GM19463 (cell line): Measurements from ENCODE around the gene USP8.
"Not testable (repeated sequence)": the region's sequence is repeated elsewhere in the genome, so short reads cannot be mapped to it uniquely, and the experiment has no call there.

Source experiments
- ATAC-seq: cut with Tn5 transposase; IDR thresholded peaks from one replicate; pipeline ENCODE4 v1.9.1; 2021; ENCODE audit warnings: mild to moderate bottlenecking, moderate library complexity; ENCODE audit not compliant: unreplicated experiment

USP8 gene

DNA sequence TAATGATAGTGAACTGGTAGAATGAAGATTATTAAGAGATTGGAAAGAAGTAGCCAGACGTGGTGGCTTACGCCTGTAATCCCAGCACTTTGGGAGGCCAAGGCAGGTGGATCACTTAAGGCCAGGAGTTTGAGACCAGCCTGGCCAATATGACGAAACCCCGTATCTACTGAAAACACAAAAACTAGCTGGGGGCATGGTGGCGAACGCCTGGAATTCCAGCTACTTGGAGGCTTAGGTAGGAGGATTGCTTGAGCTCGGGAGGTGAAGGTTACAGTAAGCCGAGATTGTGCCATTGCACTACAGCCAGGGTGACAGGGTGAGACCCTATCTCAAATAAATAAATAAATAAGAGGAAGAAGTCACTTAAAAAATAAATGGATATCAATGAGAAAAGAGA is 14.0 kb downstream of the USP8 start:
- no peak for ATAC-seq

- no peak for ATAC-seq
These were observed 16.7 kb downstream of the USP8 start for GRCh38 chr15:50440932-50441331.

DNA sequence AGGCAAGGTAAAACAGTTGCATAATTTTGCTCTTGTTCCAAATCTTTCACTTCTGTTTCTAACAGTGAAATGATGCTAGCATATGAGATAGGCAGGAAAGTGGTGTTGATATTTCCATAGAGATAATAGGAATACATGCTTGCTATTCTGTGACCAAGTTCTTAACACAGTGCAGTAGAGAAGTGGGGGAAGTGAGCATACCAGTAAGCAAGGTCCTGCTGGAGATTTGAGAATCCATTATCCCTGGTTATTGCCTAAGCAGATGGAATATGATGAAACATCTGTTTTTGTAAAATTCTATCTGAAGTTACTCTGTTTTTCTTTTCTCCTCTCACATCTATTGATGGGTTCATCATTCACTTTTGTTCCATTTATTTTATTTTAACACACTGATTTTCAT is 28.7 kb downstream of the USP8 start:
- no peak for ATAC-seq

GRCh38 chr15:50458348-50459112 is 34.3 kb downstream of the USP8 start:
- no peak for ATAC-seq

DNA sequence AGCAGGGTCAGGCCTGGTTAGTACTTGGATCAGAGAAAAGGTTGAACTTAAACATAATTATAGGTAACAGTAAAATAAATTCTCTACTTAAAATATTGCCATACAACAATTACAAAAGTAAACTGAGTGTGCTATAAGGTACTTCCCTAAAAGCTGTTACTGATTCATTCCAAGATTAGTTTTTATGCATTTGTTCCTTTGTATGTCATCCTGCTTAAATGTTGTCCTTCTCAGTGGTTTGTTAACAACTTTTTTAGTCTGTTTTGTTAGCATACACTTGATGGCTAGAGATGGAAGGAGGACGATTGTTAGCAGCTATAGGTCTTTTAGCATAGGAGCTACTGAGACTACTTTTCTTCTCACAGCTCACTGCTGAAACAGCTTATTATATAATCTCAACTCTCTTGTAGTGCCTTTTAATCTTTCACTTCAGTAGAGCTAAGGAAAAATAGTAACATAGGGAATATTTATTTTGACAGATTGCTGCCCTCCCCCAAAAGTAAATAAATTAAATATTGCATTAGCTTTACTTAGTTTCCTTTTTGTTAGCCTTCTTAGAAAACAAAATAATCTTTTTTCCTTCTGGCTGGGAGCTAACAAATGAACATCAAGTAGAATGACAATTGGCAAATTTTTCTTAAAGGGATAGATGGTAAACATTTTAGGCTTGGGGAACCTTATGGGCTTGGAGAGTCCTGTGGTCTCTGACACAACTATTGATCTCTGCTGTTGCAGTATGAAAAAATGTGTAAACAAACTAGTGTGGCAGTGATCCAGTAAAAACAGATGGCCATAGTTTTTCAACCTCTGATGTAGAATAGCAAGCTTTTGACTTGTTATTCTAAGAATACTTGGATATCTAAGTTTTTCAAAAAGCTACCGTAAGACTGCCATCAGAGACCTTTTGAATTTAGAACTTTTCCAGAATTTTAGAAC is 39.5 kb downstream of the USP8 start:
- no peak for ATAC-seq

DNA sequence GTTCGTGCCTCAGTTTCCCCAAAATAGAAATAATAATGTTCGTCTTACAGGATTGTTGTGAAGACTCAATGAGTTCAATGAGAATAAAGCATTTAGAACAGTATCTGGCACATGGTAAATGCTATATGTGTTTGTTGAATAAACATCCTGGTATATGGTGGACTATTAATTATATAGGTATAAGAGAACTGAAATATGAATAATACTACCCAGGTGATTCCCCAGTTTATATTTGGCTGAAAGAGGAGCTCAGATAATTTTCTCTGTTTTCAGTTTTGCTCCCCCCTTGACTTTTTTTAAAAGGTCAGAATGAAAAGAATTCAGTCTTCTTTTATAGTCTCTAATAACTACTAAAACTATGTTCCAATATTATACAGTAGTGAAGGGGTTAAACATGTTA is 46.9 kb downstream of the USP8 start:
- no peak for ATAC-seq

DNA sequence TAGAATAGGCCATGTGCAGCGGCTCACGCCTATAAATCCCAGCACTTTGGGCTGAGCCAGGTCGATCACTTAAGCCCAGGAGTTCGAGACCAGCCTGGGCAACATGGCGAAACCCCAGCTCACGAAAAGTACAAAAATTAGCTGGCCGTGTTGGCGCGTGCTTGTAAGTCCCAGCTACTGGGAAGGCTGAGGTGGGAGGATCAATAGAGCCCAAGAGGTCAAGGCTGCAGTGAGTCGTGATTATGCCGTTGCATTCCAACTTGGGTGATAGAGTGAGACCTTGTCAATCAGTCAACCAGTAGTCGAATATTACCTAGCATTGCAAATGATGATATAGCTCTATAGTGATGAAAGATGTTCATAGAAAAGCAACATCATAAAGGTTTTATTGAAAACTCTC is 51.9 kb downstream of the USP8 start:
- ATAC-seq: no peak

DNA sequence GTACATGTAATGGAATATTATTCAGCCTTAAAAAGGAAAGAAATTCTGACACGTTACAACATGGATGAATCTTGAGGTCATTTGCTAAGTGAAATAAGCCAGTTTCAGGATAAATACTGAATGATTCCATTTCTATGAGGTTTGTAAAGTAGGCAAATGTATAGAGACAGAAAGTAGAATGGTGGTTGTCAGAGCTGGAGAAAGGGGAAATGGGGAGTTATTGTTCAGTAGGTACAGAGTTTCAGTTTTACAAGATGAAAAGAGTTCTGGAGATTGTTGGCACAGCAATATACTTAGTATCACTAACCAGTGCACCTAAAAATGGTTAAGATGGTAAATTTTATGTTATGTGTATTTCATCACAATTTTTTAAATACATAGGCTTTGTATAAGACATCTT is 60.6 kb downstream of the USP8 start:
- peak; percentile 61 for ATAC-seq

DNA sequence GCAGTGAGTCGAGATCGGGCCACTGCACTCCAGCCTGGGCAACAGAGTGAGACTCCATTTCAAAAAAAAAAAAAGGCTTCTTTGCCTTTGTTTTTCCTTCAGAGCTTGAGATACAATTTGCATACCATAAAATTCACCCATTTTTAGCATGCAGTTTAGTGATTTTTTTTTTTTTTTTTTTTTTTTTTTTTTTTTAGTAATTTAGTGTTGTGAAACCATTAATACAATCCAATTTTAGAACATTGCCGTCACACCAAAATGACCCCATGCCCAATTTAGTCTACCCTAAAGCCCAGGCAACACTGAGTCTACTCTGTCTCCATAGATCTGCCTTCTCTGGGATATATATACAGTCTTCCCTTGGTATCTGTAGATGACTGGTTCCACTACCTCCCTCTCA is 61.2 kb downstream of the USP8 start:
- ATAC-seq: no peak

DNA sequence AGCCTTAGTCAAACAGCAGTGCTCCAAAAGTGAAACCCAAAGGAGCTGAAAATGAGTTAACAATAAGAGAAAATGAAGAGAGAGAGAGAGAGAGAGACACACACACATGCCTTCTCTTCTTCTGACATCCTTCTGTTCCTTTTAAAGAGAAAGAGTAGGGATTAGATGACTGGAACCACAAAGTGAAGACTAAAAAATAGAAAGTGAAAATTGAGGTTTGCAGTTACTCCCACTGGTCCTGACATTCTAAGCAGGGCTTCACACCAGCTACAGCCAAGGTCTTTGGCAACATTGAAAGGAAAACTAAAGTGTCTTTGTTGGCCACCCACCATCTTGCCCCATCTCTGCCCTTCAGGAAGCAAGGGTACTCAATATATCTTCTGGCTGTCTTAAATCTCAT is 63.1 kb downstream of the USP8 start:
- no peak for ATAC-seq

DNA sequence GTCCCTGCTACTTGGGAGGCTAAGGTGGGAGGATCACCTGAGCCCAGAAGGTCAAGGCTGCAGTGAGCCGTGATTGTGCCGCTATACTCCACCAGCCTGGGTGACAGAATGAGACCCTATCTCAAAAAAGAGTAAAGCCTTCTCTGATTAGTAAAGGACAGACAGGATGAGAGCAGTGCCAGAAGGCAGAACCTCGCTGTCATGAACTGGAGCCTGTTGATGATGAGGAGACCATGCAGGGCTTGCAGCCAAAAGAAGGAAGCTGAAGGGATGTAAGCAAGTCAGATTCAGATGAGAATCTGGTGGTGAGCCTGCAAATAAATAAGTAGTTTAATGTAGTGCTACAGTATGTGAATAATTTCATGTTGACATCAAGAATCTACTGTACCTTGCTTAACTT is 69.4 kb downstream of the USP8 start:
- ATAC-seq: no peak

- ATAC-seq: not testable (repeated sequence)
These were observed 70.3 kb downstream of the USP8 start for GRCh38 chr15:50494547-50494946.

GRCh38 chr15:50496692-50497091 is 72.5 kb downstream of the USP8 start:
- ATAC-seq: no peak

GRCh38 chr15:50500352-50500751 is 76.1 kb downstream of the USP8 start:
- ATAC-seq: no peak

DNA sequence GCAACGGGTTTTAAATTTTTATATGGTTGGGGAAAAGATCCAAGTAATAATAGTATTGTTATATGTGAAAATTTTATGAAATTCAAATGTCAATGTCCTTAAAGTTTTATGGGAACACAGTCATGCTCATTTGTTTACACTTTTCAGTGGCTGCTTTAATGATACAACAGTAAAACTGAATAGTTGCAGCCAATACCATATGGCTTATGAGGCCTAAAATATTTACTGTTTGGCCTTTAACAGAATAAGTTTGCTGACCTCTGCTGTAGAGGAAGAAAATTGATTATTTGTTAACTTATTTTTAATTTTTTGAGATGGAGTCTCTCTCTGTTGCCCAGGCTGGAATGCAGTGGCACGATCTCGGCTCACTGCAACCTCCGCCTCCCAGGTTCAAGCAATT is 77.6 kb downstream of the USP8 start:
- ATAC-seq: no peak

GRCh38 chr15:50503144-50503543 is 78.9 kb downstream of the USP8 start:
- ATAC-seq: no peak

DNA sequence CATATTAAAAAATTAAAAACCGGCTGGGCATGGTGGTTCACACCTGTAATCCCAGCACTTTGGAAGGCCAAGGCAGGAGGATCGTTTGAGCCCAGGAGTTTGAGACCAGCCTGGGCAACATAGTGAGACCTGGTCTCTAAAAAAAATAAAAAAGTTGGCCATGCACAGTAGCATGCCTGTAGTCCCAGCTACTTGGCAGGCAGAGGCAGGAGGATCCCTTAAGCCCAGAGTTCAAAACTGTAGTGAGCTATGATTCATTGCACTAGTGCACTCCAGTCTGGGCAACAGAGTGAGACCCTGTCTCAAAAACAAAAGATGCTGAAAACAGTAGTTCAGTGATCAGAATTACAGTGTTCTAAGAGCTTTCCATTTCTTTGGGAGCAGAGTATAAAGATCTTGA is 81.5 kb downstream of the USP8 start:
- not testable (repeated sequence) for ATAC-seq

- no peak for ATAC-seq
These were observed 81.9 kb downstream of the USP8 start for GRCh38 chr15:50506121-50506520.

DNA sequence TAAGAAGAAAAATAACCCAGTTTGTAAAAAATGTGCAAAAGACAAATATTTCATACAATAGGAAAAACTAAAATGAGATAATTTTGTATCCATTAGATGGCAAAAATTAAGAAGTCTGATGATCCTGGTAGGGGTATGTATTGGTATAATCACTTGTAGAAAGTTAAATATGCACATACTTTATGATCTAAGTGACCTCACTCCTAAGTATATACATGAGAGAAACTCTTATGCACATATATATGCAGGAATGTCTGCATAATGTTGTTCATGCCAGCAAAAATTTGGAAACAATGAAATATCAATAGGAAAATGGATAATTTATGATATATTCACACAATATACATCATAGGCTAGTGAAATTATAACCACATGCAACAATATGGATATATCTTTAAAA is 88.8 kb downstream of the USP8 start:
- ATAC-seq: no peak

- ATAC-seq: no peak
These were observed 95.7 kb downstream of the USP8 start for GRCh38 chr15:50519740-50520425.

DNA sequence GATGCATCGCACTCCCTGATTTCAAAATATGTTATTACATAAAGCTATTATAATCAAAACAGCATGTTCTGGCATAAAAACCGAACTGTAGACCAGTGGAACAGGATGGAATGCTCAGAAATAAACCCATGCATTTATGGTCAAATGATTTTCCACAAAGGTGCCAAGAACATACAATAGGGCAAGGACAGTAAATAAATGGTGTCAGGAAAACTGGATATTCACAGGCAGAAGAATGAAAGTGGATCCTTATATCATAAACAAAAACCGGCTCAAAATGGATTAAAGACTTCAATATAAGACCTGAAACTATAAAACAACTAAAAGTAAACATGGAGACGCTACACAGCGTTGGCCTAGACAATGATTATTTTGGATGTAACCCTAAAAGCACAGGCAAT is 99.6 kb downstream of the USP8 start:
- no peak for ATAC-seq

DNA sequence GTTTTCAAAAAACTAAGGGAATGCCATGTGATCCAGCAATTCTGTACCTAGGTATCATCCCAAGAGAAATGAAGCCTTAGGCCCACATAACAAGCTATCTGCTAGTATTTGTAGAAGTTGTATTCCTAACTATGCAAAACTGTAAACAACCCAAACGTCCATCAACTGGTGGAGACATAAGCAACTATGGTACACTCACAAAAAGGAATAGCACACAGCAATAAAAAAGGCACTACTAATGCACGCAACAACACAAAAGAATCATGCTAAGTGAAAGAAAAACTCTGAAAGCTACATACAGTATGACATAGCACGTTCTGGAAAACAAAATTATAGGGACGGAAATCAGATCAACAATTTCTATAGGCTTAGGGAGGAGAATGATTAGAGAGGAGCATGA is 107.0 kb downstream of the USP8 start:
- ATAC-seq: no peak
